Neural cell (in vitro differentiated cells): ENCODE data around the gene TMEM176B. TPM values are rescaled to one million over a fixed set of nuclear protein-coding genes. Genes with fewer than 3 reads are reported as not detected.

Experiments used
- H2AFZ ChIP-seq: fragments of 200-600, 300-800 bp; sonication (generic), shearing (Covaris generic); 2 replicates; pipeline ENCODE4 v1.6.0; 2014; ENCODE audit warnings: low read depth, mild to moderate bottlenecking, antibody characterized with exemption, low read length, moderate library complexity
- H3F3A ChIP-seq: fragments of 200-600 bp; shearing (Covaris generic); 2 replicates; pipeline ENCODE4 v1.6.1; 2016; ENCODE audit warnings: mild to moderate bottlenecking, moderate library complexity, mixed read lengths, antibody characterized with exemption, low read length; ENCODE audit not compliant: insufficient read depth, poor library complexity, severe bottlenecking
- H3K27ac ChIP-seq: fragments of 200-600, 300-800 bp; sonication (generic), shearing (Covaris generic); 2 replicates; pipeline ENCODE4 v1.5.1; 2014; ENCODE audit warnings: mild to moderate bottlenecking, low read length, moderate library complexity
- H3K27me3 ChIP-seq: fragments of 300-800, 200-600 bp; sonication (generic), shearing (Covaris generic); 2 replicates; pipeline ENCODE4 v1.6.0; 2014; ENCODE audit warnings: mild to moderate bottlenecking, low read depth, low read length, moderate library complexity; ENCODE audit not compliant: insufficient read depth
- H3K36me3 ChIP-seq: fragments of 300-800, 200-600 bp; sonication (generic), shearing (Covaris generic); 2 replicates; pipeline ENCODE4 v1.5.1; 2014; ENCODE audit warnings: mild to moderate bottlenecking, antibody characterized with exemption, low read length, moderate library complexity; ENCODE audit not compliant: insufficient read depth
- H3K4me2 ChIP-seq: fragments of 300-800, 200-600 bp; sonication (generic), shearing (Covaris generic); 2 replicates; pipeline ENCODE4 v1.6.0; 2014; ENCODE audit warnings: mild to moderate bottlenecking, low read length
- H3K4me3 ChIP-seq: fragments of 300-800, 200-600 bp; sonication (generic), shearing (Covaris generic); 2 replicates; pipeline ENCODE4 v1.5.1; 2014; ENCODE audit warnings: mild to moderate bottlenecking, low read length, moderate library complexity
- H3K79me2 ChIP-seq: fragments of 200-600 bp; shearing (Covaris generic); replicated peaks from 2 replicates; pipeline ENCODE4 v1.6.0; 2014; ENCODE audit warnings: mild to moderate bottlenecking, low read length, moderate library complexity; ENCODE audit not compliant: insufficient read depth
- H3K9ac ChIP-seq: fragments of 300-800, 200-600 bp; sonication (generic), shearing (Covaris generic); 2 replicates; pipeline ENCODE4 v1.6.1; 2016; ENCODE audit warnings: mild to moderate bottlenecking, low read length, mixed read lengths
- H3K9me2 ChIP-seq: fragments of 200-600 bp; shearing (Covaris generic); 2 replicates; pipeline ENCODE4 v1.6.1; 2016; ENCODE audit warnings: mild to moderate bottlenecking, low read length, mixed read lengths; ENCODE audit not compliant: insufficient read depth
- H3K9me3 ChIP-seq: fragments of 200-600, 300-800 bp; sonication (generic), shearing (Covaris generic); 2 replicates; pipeline ENCODE4 v1.6.1; 2016; ENCODE audit warnings: mild to moderate bottlenecking, mixed run types, low read length, moderate library complexity, mixed read lengths
- H4K20me1 ChIP-seq: fragments of 200-600 bp; shearing (Covaris generic); 2 replicates; pipeline ENCODE4 v1.6.1; 2016; ENCODE audit warnings: mild to moderate bottlenecking, mixed run types; ENCODE audit not compliant: insufficient read depth
- EP300 ChIP-seq: fragments of 450-650 bp; conservative IDR thresholded peaks from 2 replicates; pipeline ENCODE4 v1.6.1; 2014; ENCODE audit warnings: antibody characterized with exemption, mild to moderate bottlenecking, moderate library complexity; ENCODE audit not compliant: poor library complexity, severe bottlenecking
- EZH2 ChIP-seq: fragments of 200-600, 300-800 bp; shearing (Covaris generic), sonication (generic); IDR thresholded peaks from 2 replicates; pipeline ENCODE4 v1.6.1; 2014; ENCODE audit warnings: antibody characterized with exemption, low read length, borderline replicate concordance, mild to moderate bottlenecking; ENCODE audit not compliant: insufficient read depth, poor library complexity, severe bottlenecking
- MXI1 ChIP-seq: fragments of 450-650 bp; conservative IDR thresholded peaks from 2 replicates; pipeline ENCODE4 v1.6.1; 2014; ENCODE audit warnings: antibody characterized with exemption, mild to moderate bottlenecking; ENCODE audit not compliant: poor library complexity, severe bottlenecking
- POLR2AphosphoS5 ChIP-seq: IDR thresholded peaks from 2 replicates; pipeline ENCODE4 v1.6.1; 2012
- RAD21 ChIP-seq: fragments of 450-650 bp; conservative IDR thresholded peaks from 2 replicates; pipeline ENCODE4 v1.6.1; 2014; ENCODE audit warnings: antibody characterized with exemption, mild to moderate bottlenecking, moderate library complexity
- SMC3 ChIP-seq: fragments of 450-650 bp; conservative IDR thresholded peaks from 2 replicates; pipeline ENCODE4 v1.6.1; 2014; ENCODE audit warnings: antibody characterized with exemption, mild to moderate bottlenecking, moderate library complexity; ENCODE audit not compliant: poor library complexity
- TAF1 ChIP-seq: IDR thresholded peaks from 2 replicates; pipeline ENCODE4 v1.6.1; 2012; ENCODE audit warnings: low read depth
- polyA plus RNA-seq: library from polyadenylated mRNA; depleted of rRNA; stranded (reverse); fragments of >200 nt; gene quantifications from 2 replicates; pipeline ENCODE4 v1.2.3, GENCODE V29; 2014
- TF ChIP-seq, protein P1 (sequence below): fragments of 450-650 bp; IDR thresholded peaks from 2 replicates; pipeline ENCODE4 v1.5.1; 2014; ENCODE audit warnings: antibody characterized with exemption, mild to moderate bottlenecking, moderate library complexity; ENCODE audit not compliant: poor library complexity, severe bottlenecking
- TF ChIP-seq, protein P2 (sequence below): IDR thresholded peaks from 2 replicates; pipeline ENCODE4 v1.6.1; 2012; ENCODE audit warnings: borderline replicate concordance

Gene TMEM176B
- polyA plus RNA-seq, 1 donor from 2014 or later: 1.9 TPM

DNA sequence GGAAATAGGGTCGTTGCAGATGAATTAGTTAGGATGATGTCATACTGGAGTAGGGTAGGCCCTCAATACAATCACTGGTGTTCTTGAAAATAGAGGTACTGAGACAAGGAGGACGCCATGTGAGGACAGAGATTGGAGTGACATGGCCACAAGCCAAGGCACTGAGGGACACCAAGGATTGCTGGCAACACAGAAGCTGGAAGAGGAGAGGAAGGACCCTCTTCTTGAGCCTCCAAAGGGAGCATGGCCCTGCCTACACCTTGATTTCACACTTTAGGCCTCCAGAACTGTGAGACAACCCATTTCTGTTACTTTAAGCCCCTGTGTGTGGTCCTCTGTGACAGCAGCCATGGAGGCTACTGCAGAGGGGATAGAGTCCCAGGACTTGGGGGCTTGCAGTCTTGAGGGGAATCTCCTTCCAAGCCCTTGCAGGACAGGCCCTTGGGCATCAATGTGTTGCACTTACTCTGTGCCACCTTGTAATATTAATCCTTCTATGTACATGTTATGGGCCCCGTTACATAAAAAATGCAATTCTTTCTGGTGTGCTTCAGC lies 48.5 kb upstream of the TMEM176B start:
- Histone ChIP-seq H3F3A (no peaks in the 10 kb centered on the region), H2AFZ (no peak overlapping the region), H3K79me2 (no peaks in the 10 kb centered on the region), H3K27ac (no peak overlapping the region), H3K9me3 (no peaks in the 10 kb centered on the region), H3K4me3 (no peak overlapping the region), H4K20me1 (no peaks in the 10 kb centered on the region), H3K36me3 (no peaks in the 10 kb centered on the region), H3K27me3 (no peaks in the 10 kb centered on the region), H3K9me2 (no peaks in the 10 kb centered on the region), H3K9ac (no peak overlapping the region), H3K4me2 (no peak overlapping the region)
- TF ChIP-seq POLR2AphosphoS5: no peak
- TF ChIP-seq MXI1: no peak
- TF ChIP-seq EP300: no peak
- TF ChIP-seq, protein P1, sequence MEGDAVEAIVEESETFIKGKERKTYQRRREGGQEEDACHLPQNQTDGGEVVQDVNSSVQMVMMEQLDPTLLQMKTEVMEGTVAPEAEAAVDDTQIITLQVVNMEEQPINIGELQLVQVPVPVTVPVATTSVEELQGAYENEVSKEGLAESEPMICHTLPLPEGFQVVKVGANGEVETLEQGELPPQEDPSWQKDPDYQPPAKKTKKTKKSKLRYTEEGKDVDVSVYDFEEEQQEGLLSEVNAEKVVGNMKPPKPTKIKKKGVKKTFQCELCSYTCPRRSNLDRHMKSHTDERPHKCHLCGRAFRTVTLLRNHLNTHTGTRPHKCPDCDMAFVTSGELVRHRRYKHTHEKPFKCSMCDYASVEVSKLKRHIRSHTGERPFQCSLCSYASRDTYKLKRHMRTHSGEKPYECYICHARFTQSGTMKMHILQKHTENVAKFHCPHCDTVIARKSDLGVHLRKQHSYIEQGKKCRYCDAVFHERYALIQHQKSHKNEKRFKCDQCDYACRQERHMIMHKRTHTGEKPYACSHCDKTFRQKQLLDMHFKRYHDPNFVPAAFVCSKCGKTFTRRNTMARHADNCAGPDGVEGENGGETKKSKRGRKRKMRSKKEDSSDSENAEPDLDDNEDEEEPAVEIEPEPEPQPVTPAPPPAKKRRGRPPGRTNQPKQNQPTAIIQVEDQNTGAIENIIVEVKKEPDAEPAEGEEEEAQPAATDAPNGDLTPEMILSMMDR: no peak

DNA sequence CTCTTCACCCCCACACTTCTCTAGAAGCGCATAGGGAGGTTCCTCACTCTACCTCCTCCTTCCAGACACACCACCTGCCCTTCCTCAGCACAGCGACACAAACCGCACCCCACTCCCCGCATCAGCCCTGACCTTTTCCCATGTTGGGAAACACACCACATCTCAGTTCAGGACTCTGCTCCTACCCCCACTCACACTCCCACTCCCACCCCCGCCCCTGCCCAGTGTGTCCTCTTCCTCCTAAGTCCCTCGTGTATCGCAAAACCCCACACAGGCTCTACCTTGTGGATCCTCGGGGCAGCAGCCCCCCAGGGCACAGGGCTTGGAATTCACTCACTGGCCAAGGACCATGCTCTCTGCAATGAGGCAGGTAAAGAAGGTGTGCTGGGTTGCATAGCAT lies 47.9 kb upstream of the TMEM176B start:
- H2AFZ ChIP-seq: no peak overlapping the region
- H3K9me3 ChIP-seq: no peaks in the 10 kb centered on the region
- no peaks in the 10 kb centered on the region for H3K79me2 ChIP-seq
- H3K4me3 ChIP-seq: no peak overlapping the region
- TF ChIP-seq TAF1: no peak
- no peak for TF ChIP-seq SMC3
- no peak for TF ChIP-seq EP300
- TF ChIP-seq, protein P1: no peak
- no peak for TF ChIP-seq MXI1
- no peak for TF ChIP-seq RAD21
- TF ChIP-seq, protein P2, sequence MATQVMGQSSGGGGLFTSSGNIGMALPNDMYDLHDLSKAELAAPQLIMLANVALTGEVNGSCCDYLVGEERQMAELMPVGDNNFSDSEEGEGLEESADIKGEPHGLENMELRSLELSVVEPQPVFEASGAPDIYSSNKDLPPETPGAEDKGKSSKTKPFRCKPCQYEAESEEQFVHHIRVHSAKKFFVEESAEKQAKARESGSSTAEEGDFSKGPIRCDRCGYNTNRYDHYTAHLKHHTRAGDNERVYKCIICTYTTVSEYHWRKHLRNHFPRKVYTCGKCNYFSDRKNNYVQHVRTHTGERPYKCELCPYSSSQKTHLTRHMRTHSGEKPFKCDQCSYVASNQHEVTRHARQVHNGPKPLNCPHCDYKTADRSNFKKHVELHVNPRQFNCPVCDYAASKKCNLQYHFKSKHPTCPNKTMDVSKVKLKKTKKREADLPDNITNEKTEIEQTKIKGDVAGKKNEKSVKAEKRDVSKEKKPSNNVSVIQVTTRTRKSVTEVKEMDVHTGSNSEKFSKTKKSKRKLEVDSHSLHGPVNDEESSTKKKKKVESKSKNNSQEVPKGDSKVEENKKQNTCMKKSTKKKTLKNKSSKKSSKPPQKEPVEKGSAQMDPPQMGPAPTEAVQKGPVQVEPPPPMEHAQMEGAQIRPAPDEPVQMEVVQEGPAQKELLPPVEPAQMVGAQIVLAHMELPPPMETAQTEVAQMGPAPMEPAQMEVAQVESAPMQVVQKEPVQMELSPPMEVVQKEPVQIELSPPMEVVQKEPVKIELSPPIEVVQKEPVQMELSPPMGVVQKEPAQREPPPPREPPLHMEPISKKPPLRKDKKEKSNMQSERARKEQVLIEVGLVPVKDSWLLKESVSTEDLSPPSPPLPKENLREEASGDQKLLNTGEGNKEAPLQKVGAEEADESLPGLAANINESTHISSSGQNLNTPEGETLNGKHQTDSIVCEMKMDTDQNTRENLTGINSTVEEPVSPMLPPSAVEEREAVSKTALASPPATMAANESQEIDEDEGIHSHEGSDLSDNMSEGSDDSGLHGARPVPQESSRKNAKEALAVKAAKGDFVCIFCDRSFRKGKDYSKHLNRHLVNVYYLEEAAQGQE: no peak
- no peak for TF ChIP-seq EZH2
- TF ChIP-seq POLR2AphosphoS5: no peak
- H4K20me1 ChIP-seq: no peaks in the 10 kb centered on the region
- no peak overlapping the region for H3K27ac ChIP-seq
- H3K4me2 ChIP-seq: no peak overlapping the region
- no peaks in the 10 kb centered on the region for H3F3A ChIP-seq
- no peak overlapping the region for H3K9ac ChIP-seq
- H3K9me2 ChIP-seq: no peaks in the 10 kb centered on the region
- no peaks in the 10 kb centered on the region for H3K27me3 ChIP-seq
- no peaks in the 10 kb centered on the region for H3K36me3 ChIP-seq
